HEK293 (cell line): ENCODE results near the gene RBFOX1.

Experiments
- CTCF ChIP-seq: fragments of 450-650 bp; formaldehyde crosslinking; IDR thresholded peaks from 2 replicates; pipeline ENCODE4 v1.5.1; 2016; ENCODE audit warnings: missing biosample characterization, missing genetic modification characterization
- GLI4 ChIP-seq: fragments of 450-650 bp; formaldehyde crosslinking; IDR thresholded peaks from 2 replicates; pipeline ENCODE4 v1.5.1; 2016; ENCODE audit warnings: missing biosample characterization, missing genetic modification characterization
- OVOL3 ChIP-seq: fragments of 450-650 bp; formaldehyde crosslinking; IDR thresholded peaks from 2 replicates; pipeline ENCODE4 v1.5.1; 2016; ENCODE audit warnings: missing biosample characterization, missing genetic modification characterization
- PRDM6 ChIP-seq: fragments of 450-650 bp; formaldehyde crosslinking; IDR thresholded peaks from 2 replicates; pipeline ENCODE4 v1.5.1; 2017; ENCODE audit warnings: missing biosample characterization, missing genetic modification characterization
- TCF7L2 ChIP-seq: IDR thresholded peaks from 2 replicates; pipeline ENCODE4 v1.6.1; 2011; ENCODE audit warnings: low read depth, mild to moderate bottlenecking, inconsistent platforms, low read length, moderate library complexity, borderline replicate concordance
- WT1 ChIP-seq: fragments of 450-650 bp; formaldehyde crosslinking; IDR thresholded peaks from 2 replicates; pipeline ENCODE4 v1.5.1; 2016; ENCODE audit warnings: missing biosample characterization, missing genetic modification characterization
- ZBTB1 ChIP-seq: fragments of 450-650 bp; formaldehyde crosslinking; IDR thresholded peaks from 2 replicates; pipeline ENCODE4 v1.5.1; 2016; ENCODE audit warnings: missing biosample characterization, missing genetic modification characterization
- ZBTB11 ChIP-seq: fragments of 450-650 bp; formaldehyde crosslinking; conservative IDR thresholded peaks from 2 replicates; pipeline ENCODE4 v1.5.1; 2016; ENCODE audit warnings: low read depth, missing biosample characterization, missing genetic modification characterization
- ZBTB17 ChIP-seq: fragments of 450-650 bp; formaldehyde crosslinking; IDR thresholded peaks from 2 replicates; pipeline ENCODE4 v1.5.1; 2016; ENCODE audit warnings: missing biosample characterization, missing genetic modification characterization
- ZNF274 ChIP-seq, 2 experiments: fragments of 200-500 bp in 1 of 2; fragments of 450-650 bp in 1 of 2; sonication (Bioruptor generic) in 1 of 2; formaldehyde crosslinking in 1 of 2; IDR thresholded peaks; 2 replicates each; pipeline versions ENCODE4 v1.5.1 to v1.6.1; 2014 to 2016; ENCODE audit warnings: borderline replicate concordance in 1 of 2, inconsistent platforms in 1 of 2, low read length in 1 of 2, missing biosample characterization in 1 of 2, missing genetic modification characterization in 1 of 2
- ZNF324 ChIP-seq: fragments of 450-650 bp; formaldehyde crosslinking; IDR thresholded peaks from 2 replicates; pipeline ENCODE4 v1.5.1; 2016; ENCODE audit warnings: missing biosample characterization, missing genetic modification characterization
- ZNF529 ChIP-seq: fragments of 450-650 bp; formaldehyde crosslinking; IDR thresholded peaks from 2 replicates; pipeline ENCODE4 v1.5.1; 2017; ENCODE audit warnings: missing genetic modification characterization, missing biosample characterization; ENCODE audit not compliant: insufficient replicate concordance
- ZSCAN16 ChIP-seq: fragments of 450-650 bp; formaldehyde crosslinking; IDR thresholded peaks from 2 replicates; pipeline ENCODE4 v1.5.1; 2016; ENCODE audit warnings: missing biosample characterization, missing genetic modification characterization
- ZXDB ChIP-seq: fragments of 450-650 bp; formaldehyde crosslinking; IDR thresholded peaks from 2 replicates; pipeline ENCODE4 v1.5.1; 2016; ENCODE audit warnings: missing biosample characterization, missing genetic modification characterization

GRCh38 chr16:7585705-7586104 is 253.1 kb downstream of the RBFOX1 start:
- TF ChIP-seq ZSCAN16 (no peak), CTCF (tag by site-specific recombination) (no peak), TCF7L2 (no peak), ZBTB11 (tag by site-specific recombination) (no peak), OVOL3 (tag by site-specific recombination) (no peak), ZNF274 (IDR thresholded peaks at IDR 0.05; ENCODE audit: low read length) (no peak), ZNF274 (tag by site-specific recombination; IDR thresholded peaks at IDR 0.05; ENCODE audit: borderline replicate concordance) (no peak), PRDM6 (no peak), ZXDB (tag by site-specific recombination) (no peak), GLI4 (no peak), ZNF324 (tag by site-specific recombination) (no peak), ZNF529 (tag by site-specific recombination) (no peak), ZBTB1 (tag by site-specific recombination) (no peak), WT1 (tag by site-specific recombination) (no peak), ZBTB17 (tag by site-specific recombination) (no peak)
